Left colon (tissue), 2 donors: Measurements from ENCODE around the gene LGALS7. TPM values are rescaled to one million over a fixed set of nuclear protein-coding genes. Genes with fewer than 3 reads are reported as not detected.

Source experiments
- ATAC-seq: fragments of 200-7000 bp; cut with Tn5 transposase; one replicate; pipeline ENCODE4 v1.9.1; 2020; ENCODE audit warnings: mild to moderate bottlenecking, moderate library complexity
- DNase-seq, 2 donors: peaks; one replicate each; pipeline ENCODE4 v3.0.0-alpha.2; 2020
- intact Hi-C, 2 donors: fragments of 100-400 bp; cut with DNase I in 1 of 2; cut with micrococcal nuclease in 1 of 2; formaldehyde crosslinking; loops; one replicate each; pipeline versions ENCODE4 v1.11.2 to v1.14.0; 2022; cut with DNase I, micrococcal nuclease
- total RNA-seq, 2 donors: library from RNA; stranded (reverse); fragmentation: NEBNext Ultra II Directional; extraction: Animal tissue kit (Norgen Biotek cat#: 25700); gene quantifications; one replicate each; pipeline ENCODE4 v1.2.1, GENCODE V29; 2021
- donor health status: DM: no; HTN: no; CAD: no.
- donor health status: DM: yes; HTN: yes; CAD: no.

Gene LGALS7
- total RNA-seq, 2 donors from 2014 or later, result not detected

DNA sequence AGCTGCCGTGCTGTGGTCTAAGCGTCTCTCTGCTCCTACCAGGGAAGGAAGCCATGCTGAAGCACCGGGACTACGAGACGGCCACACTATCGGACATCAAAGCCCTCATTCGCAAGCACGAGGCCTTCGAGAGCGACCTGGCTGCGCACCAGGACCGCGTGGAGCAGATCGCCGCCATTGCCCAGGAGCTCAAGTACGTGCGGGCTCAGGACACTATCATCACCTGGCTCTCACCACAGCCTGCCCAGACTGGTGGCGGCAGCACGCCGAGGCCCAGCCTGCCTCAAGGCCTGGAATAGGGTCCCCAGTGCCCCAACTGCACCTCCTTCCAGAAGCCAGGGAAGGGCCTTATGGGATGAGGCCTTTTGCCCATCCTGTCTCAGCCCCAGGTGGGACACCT lies 51.8 kb downstream of the LGALS7 start:
- intact Hi-C loops, result no loop called here
- no peak for ATAC-seq
- DNase-seq, result no peak

Other genes with a start within 250 kb of the LGALS7 start
- gene MAP4K1, start 155.6 kb downstream of the LGALS7 start, total RNA-seq, result 1 to 10 TPM; 2.9 to 6.6 TPM
- gene EIF3K, start 154.3 kb downstream of the LGALS7 start, total RNA-seq, result 100 to 1,000 TPM; 343 to 430 TPM
- gene ACTN4, start 125.9 kb downstream of the LGALS7 start, total RNA-seq, result 1,000 to 10,000 TPM in 1 of 2 donors, 100 to 1,000 TPM in 1; 971 to 1,150 TPM
- 10 to 100 TPM; 10.1 to 10.2 TPM for gene CAPN12, start 29.0 kb downstream of the LGALS7 start, total RNA-seq
- gene LGALS7B, start 15.7 kb upstream of the LGALS7 start, total RNA-seq, result not detected
- 1,000 to 10,000 TPM; 7,382 to 8,588 TPM for gene LGALS4, start 39.4 kb upstream of the LGALS7 start, total RNA-seq
- 100 to 1,000 TPM; 292 to 483 TPM for gene ECH1, start 58.3 kb upstream of the LGALS7 start, total RNA-seq
- 100 to 1,000 TPM; 269 to 281 TPM for gene HNRNPL, start 76.5 kb upstream of the LGALS7 start, total RNA-seq
- gene RINL, start 104.8 kb upstream of the LGALS7 start, total RNA-seq, result 1 to 10 TPM; 3.2 to 3.4 TPM
- 10 to 100 TPM; 32.9 to 39.9 TPM for gene SIRT2, start 126.1 kb upstream of the LGALS7 start, total RNA-seq
- gene NFKBIB, start 126.5 kb upstream of the LGALS7 start, total RNA-seq, result 10 to 100 TPM; 32.1 to 38.8 TPM
- under 1 TPM in 1 of 2 donors, not detected in 1; 0.55 TPM for gene CCER2, start 138.7 kb upstream of the LGALS7 start, total RNA-seq
- 10 to 100 TPM; 15.4 to 33.3 TPM for gene SARS2, start 157.2 kb upstream of the LGALS7 start, total RNA-seq
- 10 to 100 TPM; 36.3 to 50.4 TPM for gene MRPS12, start 157.4 kb upstream of the LGALS7 start, total RNA-seq
- gene FBXO17, start 202.2 kb upstream of the LGALS7 start, total RNA-seq, result 1 to 10 TPM; 1.1 to 3.3 TPM